HUES48 (cell line): ENCODE data around the gene REM2.
"Not testable (repeated sequence)": the region's sequence is repeated elsewhere in the genome, so short reads cannot be mapped to it uniquely, and the experiment has no call there.

Experiments
- H3K27ac ChIP-seq: one replicate; pipeline ENCODE4 v1.7.0; 2013; ENCODE audit warnings: low read depth, low read length, inconsistent platforms
- H3K27me3 ChIP-seq: 2 replicates; pipeline ENCODE4 v1.6.1; 2013; ENCODE audit warnings: mild to moderate bottlenecking, low read length; ENCODE audit not compliant: control insufficient read depth, insufficient read depth
- H3K36me3 ChIP-seq: 2 replicates; pipeline ENCODE4 v1.6.1; 2013; ENCODE audit warnings: low read length; ENCODE audit not compliant: control insufficient read depth, insufficient read depth
- H3K4me1 ChIP-seq: 2 replicates; pipeline ENCODE4 v1.6.1; 2013; ENCODE audit warnings: mild to moderate bottlenecking, low read length; ENCODE audit not compliant: control insufficient read depth, insufficient read depth
- H3K4me3 ChIP-seq: 2 replicates; pipeline ENCODE4 v1.5.1; 2013; ENCODE audit warnings: mild to moderate bottlenecking, low read depth, low read length
- H3K9ac ChIP-seq: 2 replicates; pipeline ENCODE4 v1.6.1; 2013; ENCODE audit warnings: mild to moderate bottlenecking, low read depth, low read length, moderate library complexity
- H3K9me3 ChIP-seq: 2 replicates; pipeline ENCODE4 v1.6.1; 2013; ENCODE audit warnings: low read length; ENCODE audit not compliant: control insufficient read depth, insufficient read depth

The REM2 gene

GRCh38 chr14:22850944-22851764 is 31.9 kb upstream of the REM2 start:
- H3K4me3 ChIP-seq, result no peak overlapping the region
- peaks cover 8% of the 10 kb centered on the region for H3K36me3 ChIP-seq
- H3K27ac ChIP-seq, result no peak overlapping the region
- peaks cover 25% of the 10 kb centered on the region for H3K4me1 ChIP-seq
- H3K27me3 ChIP-seq, result no peaks in the 10 kb centered on the region
- H3K9ac ChIP-seq, result no peak overlapping the region
- no peaks in the 10 kb centered on the region for H3K9me3 ChIP-seq

- H3K27ac ChIP-seq, result not testable (repeated sequence)
These were observed 30.8 kb upstream of the REM2 start for GRCh38 chr14:22852178-22852577.

GRCh38 chr14:22852599-22852939 is 30.5 kb upstream of the REM2 start:
- H3K36me3 ChIP-seq, result no peaks in the 10 kb centered on the region
- no peaks in the 10 kb centered on the region for H3K27me3 ChIP-seq
- no peak overlapping the region for H3K27ac ChIP-seq
- H3K4me3 ChIP-seq, result no peak overlapping the region
- H3K9ac ChIP-seq, result no peak overlapping the region
- peaks cover 25% of the 10 kb centered on the region for H3K4me1 ChIP-seq
- no peaks in the 10 kb centered on the region for H3K9me3 ChIP-seq

More at GRCh38 chr14:22852178-22852577, 30.8 kb upstream of the REM2 start:
- not testable (repeated sequence) for H3K27me3 ChIP-seq, H3K9me3 ChIP-seq, H3K9ac ChIP-seq, H3K4me3 ChIP-seq, H3K36me3 ChIP-seq
- peaks cover 25% of the 10 kb centered on the region for H3K4me1 ChIP-seq

GRCh38 chr14:22852940-22853767 is 29.9 kb upstream of the REM2 start:
- Histone ChIP-seq H3K9ac (peak overlapping the region; percentile 69), H3K4me3 (peak overlapping the region; percentile 63), H3K9me3 (no peaks in the 10 kb centered on the region), H3K27ac (no peak overlapping the region), H3K27me3 (no peaks in the 10 kb centered on the region), H3K4me1 (peaks cover 19% of the 10 kb centered on the region), H3K36me3 (no peaks in the 10 kb centered on the region)

- H3K9me3 ChIP-seq, H3K4me1 ChIP-seq, H3K4me3 ChIP-seq, H3K36me3 ChIP-seq, H3K27me3 ChIP-seq, H3K27ac ChIP-seq, H3K9ac ChIP-seq: not testable (repeated sequence)
These were observed 28.7 kb upstream of the REM2 start for GRCh38 chr14:22854296-22854695.

GRCh38 chr14:22854963-22855724 is 27.9 kb upstream of the REM2 start:
- Histone ChIP-seq H3K9me3 (no peaks in the 10 kb centered on the region), H3K9ac (no peak overlapping the region), H3K4me3 (no peak overlapping the region), H3K27ac (no peak overlapping the region), H3K27me3 (no peaks in the 10 kb centered on the region), H3K4me1 (peaks cover 6% of the 10 kb centered on the region), H3K36me3 (no peaks in the 10 kb centered on the region)

- Histone ChIP-seq H3K36me3 (no peaks in the 10 kb centered on the region), H3K9ac (no peak overlapping the region), H3K27me3 (no peaks in the 10 kb centered on the region), H3K9me3 (no peaks in the 10 kb centered on the region), H3K4me3 (no peak overlapping the region), H3K27ac (no peak overlapping the region), H3K4me1 (peaks cover 6% of the 10 kb centered on the region)
These were observed 26.6 kb upstream of the REM2 start for GRCh38 chr14:22856428-22856827.

- H3K9ac ChIP-seq, H3K4me1 ChIP-seq, H3K27me3 ChIP-seq, H3K9me3 ChIP-seq, H3K4me3 ChIP-seq, H3K27ac ChIP-seq, H3K36me3 ChIP-seq: not testable (repeated sequence)
These were observed 22.6 kb upstream of the REM2 start for GRCh38 chr14:22860377-22860776.

GRCh38 chr14:22861651-22862050 is 21.4 kb upstream of the REM2 start:
- Histone ChIP-seq H3K27me3 (no peaks in the 10 kb centered on the region), H3K36me3 (no peaks in the 10 kb centered on the region), H3K4me1 (no peaks in the 10 kb centered on the region), H3K9me3 (no peaks in the 10 kb centered on the region), H3K9ac (no peak overlapping the region), H3K27ac (no peak overlapping the region), H3K4me3 (no peak overlapping the region)

GRCh38 chr14:22864979-22865378 is 18.0 kb upstream of the REM2 start:
- Histone ChIP-seq H3K4me3 (no peak overlapping the region), H3K27ac (no peak overlapping the region), H3K36me3 (no peaks in the 10 kb centered on the region), H3K9ac (no peak overlapping the region), H3K9me3 (no peaks in the 10 kb centered on the region), H3K27me3 (no peaks in the 10 kb centered on the region), H3K4me1 (no peaks in the 10 kb centered on the region)
